Psoas muscle (tissue), 8 donors: ENCODE measurements around the gene SCN9A. TPM values are rescaled to one million over a fixed set of nuclear protein-coding genes. Genes with fewer than 3 reads are reported as not detected.
"Not testable (repeated sequence)": the region's sequence is repeated elsewhere in the genome, so short reads cannot be mapped to it uniquely, and the experiment has no call there.

ENCODE experiments used
- ATAC-seq, 4 donors: fragments of 200-7000 bp; cut with Tn5 transposase; one replicate each; pipeline ENCODE4 v1.9.1; 2020; ENCODE audit warnings: moderate library complexity in 3 of 4, mild to moderate bottlenecking in 2 of 4
- DNase-seq, 2 donors: peaks; one replicate each; pipeline ENCODE4 v3.0.0-alpha.2; 2020
- H3K27ac ChIP-seq: fragments of 200-600 bp; one replicate; pipeline ENCODE4 v1.8.0; 2022
- H3K27me3 ChIP-seq, 3 donors: fragments of 200-600 bp in 1 of 3; one replicate each; pipeline versions ENCODE4 v1.6.1 to v1.8.0; 2013 to 2022; ENCODE audit warnings: low read length in 2 of 3, mild to moderate bottlenecking in 2 of 3, moderate library complexity in 1 of 3; ENCODE audit not compliant: insufficient read depth in 3 of 3
- H3K36me3 ChIP-seq, 2 donors: fragments of 200-600 bp in 1 of 2; one replicate each; pipeline versions ENCODE4 v1.6.1 to v1.8.0; 2013 to 2022; ENCODE audit warnings: low read depth in 1 of 2, mild to moderate bottlenecking in 1 of 2, moderate library complexity in 1 of 2; ENCODE audit not compliant: insufficient read depth in 1 of 2
- H3K4me1 ChIP-seq: fragments of 200-600 bp; one replicate; pipeline ENCODE4 v1.8.0; 2022
- H3K4me3 ChIP-seq: fragments of 200-600 bp; one replicate; pipeline ENCODE4 v1.8.0; 2022; ENCODE audit warnings: mild to moderate bottlenecking
- H3K9me3 ChIP-seq: fragments of 200-600 bp; one replicate; pipeline ENCODE4 v1.8.0; 2022
- CTCF ChIP-seq: fragments of 200-600 bp; IDR thresholded peaks from one replicate; pipeline ENCODE4 v1.8.0; 2022; ENCODE audit warnings: antibody characterized with exemption
- WGBS, 3 donors: extraction: QIAGEN DNeasy Blood & Tissue Kit; methylation state at CpG; one replicate each; pipeline versions ENCODE4 v1.1.6 to v1.1.7; 2013; 5-methylcytosine and 5-hydroxymethylcytosine counted together
- intact Hi-C, 2 donors: fragments of 100-400 bp; cut with DNase I; formaldehyde crosslinking; loops; one replicate each; pipeline versions ENCODE4 v1.11.0 to v1.14.2; 2022
- polyA plus RNA-seq, 3 donors: library from polyadenylated mRNA; stranded (reverse); fragments of 200-250 nt; gene quantifications; one replicate each; pipeline ENCODE4 v1.2.3, GENCODE V29; 2013
- total RNA-seq, 4 donors: library from RNA; stranded (reverse); fragmentation: NEBNext Ultra II Directional in 2 of 4; extraction: Animal tissue kit (Norgen Biotek cat#: 25700) in 2 of 4; gene quantifications; one replicate each; pipeline versions ENCODE4 v1.2.1 to v1.2.4, GENCODE V29; 2021 to 2023
- donor health status: healthy with polysubstance abuse.
- donor health status: DM: no; HTN: no; CAD: no; lungs with moderate emphysema.
- donor health status: Bipolar disorder and iron deficiency.
- donor health status: healthy.
- donor health status: DM: yes; HTN: yes; CAD: no.
- donor health status: DM: no; HTN: no; CAD: no.
- donor health status: DM: no; HTN: no; CAD: no.
- donor health status: DM: yes; HTN: yes; CAD: no.

SCN9A gene
- total and polyA plus RNA-seq, 7 donors = 0.06 to 1.1 (median 0.34) TPM

GRCh38 chr2:166364476-166365161, 11.1 kb downstream of the SCN9A start:
- TF ChIP-seq CTCF = no peak
- Histone ChIP-seq H3K4me3 (no peak overlapping the region), H3K27ac (no peak overlapping the region), H3K27me3 (no peaks in the 10 kb centered on the region), H3K36me3 (no peaks in the 10 kb centered on the region), H3K4me1 (no peaks in the 10 kb centered on the region), H3K9me3 (no peaks in the 10 kb centered on the region)
- WGBS, 3 donors = 93 to 97% (median 95%) methylated on average over 9 of the region's 9 CpGs
- no peak for ATAC-seq
- intact Hi-C loops = loop anchor here in 1 of 2 donors (5.0 kb wide), 1 partner anchor 153 kb away; no protein-coding TSS in a partner anchor
- no peak for DNase-seq

- Histone ChIP-seq H3K27ac (no peak overlapping the region), H3K4me1 (no peaks in the 10 kb centered on the region), H3K36me3 (no peaks in the 10 kb centered on the region), H3K9me3 (no peaks in the 10 kb centered on the region), H3K27me3 (no peaks in the 10 kb centered on the region), H3K4me3 (no peak overlapping the region)
- intact Hi-C loops = loop anchor here in 1 of 2 donors (5.0 kb wide), 1 partner anchor 156 kb away; no protein-coding TSS in a partner anchor
- no peak for ATAC-seq
- 71 to 75% (median 75%) methylated on average over 3 of the region's 3 CpGs for WGBS, 3 donors
- DNase-seq = no peak
- peak; percentile 37 for TF ChIP-seq CTCF
Observed at GRCh38 chr2:166361351-166362153, 14.2 kb downstream of the SCN9A start.

GRCh38 chr2:166360906-166361305, 14.8 kb downstream of the SCN9A start:
- TF ChIP-seq CTCF = no peak
- WGBS, 3 donors = 65 to 79% (median 70%) methylated on average over 2 of the region's 2 CpGs
- H3K27me3 ChIP-seq = no peaks in the 10 kb centered on the region
- H3K4me3 ChIP-seq = no peak overlapping the region
- no peaks in the 10 kb centered on the region for H3K9me3 ChIP-seq
- no peak for DNase-seq
- no peak overlapping the region for H3K27ac ChIP-seq
- no peaks in the 10 kb centered on the region for H3K36me3 ChIP-seq
- no peak for ATAC-seq
- intact Hi-C loops = loop anchor here in 1 of 2 donors (5.0 kb wide), 1 partner anchor 156 kb away; no protein-coding TSS in a partner anchor
- no peaks in the 10 kb centered on the region for H3K4me1 ChIP-seq

GRCh38 chr2:166360426-166360825, 15.3 kb downstream of the SCN9A start:
- no peak for TF ChIP-seq CTCF
- Histone ChIP-seq H3K27ac (no peak overlapping the region), H3K4me3 (no peak overlapping the region), H3K4me1 (no peaks in the 10 kb centered on the region), H3K9me3 (no peaks in the 10 kb centered on the region), H3K36me3 (no peaks in the 10 kb centered on the region), H3K27me3 (no peaks in the 10 kb centered on the region)
- intact Hi-C loops = loop anchor here in 1 of 2 donors (5.0 kb wide), 1 partner anchor 157 kb away; no protein-coding TSS in a partner anchor
- DNase-seq = no peak
- no peak for ATAC-seq

- intact Hi-C loops, ATAC-seq, DNase-seq, H3K36me3 ChIP-seq, H3K9me3 ChIP-seq, H3K27me3 ChIP-seq, H3K27ac ChIP-seq, H3K4me1 ChIP-seq, H3K4me3 ChIP-seq: not testable (repeated sequence)
- WGBS, 3 donors = 96 to 98% (median 96%) methylated on average over 4 of the region's 4 CpGs
Observed at GRCh38 chr2:166357950-166358321, 17.8 kb downstream of the SCN9A start.
